Lower leg skin (tissue), 4 donors: ENCODE data around the gene AHCYL1. TPM values are rescaled to one million over a fixed set of nuclear protein-coding genes. Genes with fewer than 3 reads are reported as not detected.

Source experiments
- DNase-seq, 2 donors: peaks; one replicate each; pipeline ENCODE4 v3.0.0-alpha.2; 2019; ENCODE audit warnings: low spot score in 2 of 2
- H3K4me3 ChIP-seq: fragments of 200-600 bp; sonication (generic); 2 replicates; pipeline ENCODE4 v1.5.1; 2017; ENCODE audit warnings: mild to moderate bottlenecking, low read depth; ENCODE audit not compliant: poor library complexity, severe bottlenecking
- CTCF ChIP-seq, 3 donors: fragments of 450-650 bp; IDR thresholded peaks; one replicate each; pipeline ENCODE4 v1.5.1; 2016; ENCODE audit warnings: antibody characterized with exemption in 3 of 3, mild to moderate bottlenecking in 3 of 3, moderate library complexity in 2 of 3
- POLR2A ChIP-seq, 2 donors: fragments of 450-650 bp; IDR thresholded peaks; one replicate each; pipeline ENCODE4 v1.6.1; 2016 to 2017; ENCODE audit warnings: antibody characterized with exemption in 2 of 2, mild to moderate bottlenecking in 1 of 2, moderate library complexity in 1 of 2
- WGBS, 2 donors: methylation state at CpG; one replicate each; pipeline ENCODE4 v1.1.5; 2018; 5-methylcytosine and 5-hydroxymethylcytosine counted together
- intact Hi-C: fragments of 100-400 bp; cut with DNase I; formaldehyde crosslinking; loops from one replicate; pipeline ENCODE4 v1.15.0; 2023; ENCODE audit warnings: low total_unique reads
- total RNA-seq, 4 donors: library from RNA; depleted of rRNA; stranded (reverse); fragments of >200 nt; gene quantifications; one replicate each; pipeline ENCODE4 v1.1.0, GENCODE V29; 2016

Gene AHCYL1
- total RNA-seq, 4 donors from 2014 or later = 42.3 to 54.4 (median 47.8) TPM

- intact Hi-C loops = no loop called here
- TF ChIP-seq POLR2A (IDR thresholded peaks at IDR 0.05) (no peak), CTCF (IDR thresholded peaks at IDR 0.05) (no peak)
- 76 to 81% methylated on average over 3 of the region's 3 CpGs for WGBS, 2 donors
- no peak for DNase-seq
- no peak overlapping the region for H3K4me3 ChIP-seq
These were observed 15.3 kb upstream of the AHCYL1 start for GRCh38 chr1:109969146-109969829.

- no peak for DNase-seq
- 82 to 87% methylated on average over 3 of the region's 3 CpGs for WGBS, 2 donors
- intact Hi-C loops = no loop called here
- H3K4me3 ChIP-seq = no peak overlapping the region
- TF ChIP-seq POLR2A (IDR thresholded peaks at IDR 0.05) = no peak
- no peak for TF ChIP-seq CTCF (IDR thresholded peaks at IDR 0.05)
These were observed 14.7 kb upstream of the AHCYL1 start for GRCh38 chr1:109969907-109970306.

- TF ChIP-seq CTCF (IDR thresholded peaks at IDR 0.05) = no peak
- TF ChIP-seq POLR2A (IDR thresholded peaks at IDR 0.05) = no peak
- no peak for DNase-seq
- H3K4me3 ChIP-seq = no peak overlapping the region
- WGBS, 2 donors = 27 to 38% methylated on average over 1 of the region's 1 CpG
- intact Hi-C loops = no loop called here
These were observed 13.0 kb upstream of the AHCYL1 start for GRCh38 chr1:109971559-109971958.

GRCh38 chr1:109974191-109974590, 10.4 kb upstream of the AHCYL1 start:
- TF ChIP-seq POLR2A (IDR thresholded peaks at IDR 0.05) = no peak
- TF ChIP-seq CTCF (IDR thresholded peaks at IDR 0.05) = no peak
- DNase-seq = no peak
- WGBS, 2 donors = 97 to 98% methylated on average over 3 of the region's 3 CpGs
- intact Hi-C loops = no loop called here
- no peak overlapping the region for H3K4me3 ChIP-seq

GRCh38 chr1:109975718-109976117, 8.8 kb upstream of the AHCYL1 start:
- TF ChIP-seq CTCF (IDR thresholded peaks at IDR 0.05) (no peak), POLR2A (IDR thresholded peaks at IDR 0.05) (no peak)
- DNase-seq = no peak
- H3K4me3 ChIP-seq = no peak overlapping the region
- 86 to 88% methylated on average over 3 of the region's 3 CpGs for WGBS, 2 donors
- intact Hi-C loops = no loop called here

GRCh38 chr1:109976762-109977161, 7.8 kb upstream of the AHCYL1 start:
- WGBS, 2 donors = 95 to 96% methylated on average over 4 of the region's 4 CpGs
- no peak overlapping the region for H3K4me3 ChIP-seq
- TF ChIP-seq POLR2A (IDR thresholded peaks at IDR 0.05) = no peak
- intact Hi-C loops = no loop called here
- DNase-seq = no peak
